H9 (cell line): Measurements from ENCODE around the gene GARIN5A. TPM values are rescaled to one million over a fixed set of nuclear protein-coding genes. Genes with fewer than 3 reads are reported as not detected.
A peak's percentile ranks its signal among the peaks of the same experiment; 100 is the strongest.

Source experiments
- DNase-seq: peaks from one replicate; pipeline ENCODE4 v3.0.0-alpha.2; 2017
- H2AFZ ChIP-seq: one replicate; pipeline ENCODE4 v1.6.1; 2013; ENCODE audit warnings: mild to moderate bottlenecking, low read length, control low read depth, moderate library complexity
- H2AK5ac ChIP-seq: 2 replicates; pipeline ENCODE4 v1.6.1; 2013; ENCODE audit warnings: low read length, control low read depth, mixed read lengths; ENCODE audit not compliant: insufficient read length
- H2BK120ac ChIP-seq: one replicate; pipeline ENCODE4 v1.6.1; 2013; ENCODE audit warnings: low read depth, mild to moderate bottlenecking, low read length, control low read depth, inconsistent platforms; ENCODE audit not compliant: poor library complexity, severe bottlenecking
- H2BK12ac ChIP-seq: 2 replicates; pipeline ENCODE4 v1.6.1; 2013; ENCODE audit warnings: low read length, control low read depth, mixed read lengths, low read depth; ENCODE audit not compliant: insufficient read length
- H2BK15ac ChIP-seq: 2 replicates; pipeline ENCODE4 v1.6.1; 2013; ENCODE audit warnings: low read depth, low read length, control low read depth
- H2BK20ac ChIP-seq: one replicate; pipeline ENCODE4 v1.6.1; 2013; ENCODE audit warnings: low read depth, mild to moderate bottlenecking, low read length, control low read depth, inconsistent platforms; ENCODE audit not compliant: poor library complexity, severe bottlenecking
- H2BK5ac ChIP-seq: 2 replicates; pipeline ENCODE4 v1.6.1; 2013; ENCODE audit warnings: low read length, control low read depth, mixed read lengths; ENCODE audit not compliant: insufficient read length
- H3K14ac ChIP-seq: 2 replicates; pipeline ENCODE4 v1.6.1; 2013; ENCODE audit warnings: low read length, control low read depth; ENCODE audit not compliant: insufficient read depth
- H3K18ac ChIP-seq: 2 replicates; pipeline ENCODE4 v1.6.1; 2013; ENCODE audit warnings: low read depth, mild to moderate bottlenecking, mixed read lengths, low read length, control low read depth; ENCODE audit not compliant: insufficient read length
- H3K23ac ChIP-seq: 2 replicates; pipeline ENCODE4 v1.6.1; 2013; ENCODE audit warnings: low read length, control low read depth, mixed read lengths, low read depth; ENCODE audit not compliant: insufficient read length
- H3K23me2 ChIP-seq: 2 replicates; pipeline ENCODE4 v1.6.1; 2013; ENCODE audit warnings: low read depth, mild to moderate bottlenecking, mixed read lengths, low read length, control low read depth; ENCODE audit not compliant: insufficient read length, poor library complexity, severe bottlenecking
- H3K27ac ChIP-seq: 2 replicates; pipeline ENCODE4 v1.5.1; 2013; ENCODE audit warnings: low read length, control low read depth, mixed read lengths, low read depth; ENCODE audit not compliant: insufficient read length
- H3K27me3 ChIP-seq: 2 replicates; pipeline ENCODE4 v1.6.1; 2013; ENCODE audit warnings: low read length, control low read depth, inconsistent platforms; ENCODE audit not compliant: insufficient read depth
- H3K4ac ChIP-seq: 2 replicates; pipeline ENCODE4 v1.6.1; 2013; ENCODE audit warnings: low read depth, mild to moderate bottlenecking, control low read depth, inconsistent platforms, low read length, moderate library complexity
- H3K4me1 ChIP-seq: 2 replicates; pipeline ENCODE4 v1.6.1; 2013; ENCODE audit warnings: low read length, control low read depth, inconsistent platforms; ENCODE audit not compliant: insufficient read depth
- H3K4me2 ChIP-seq: 2 replicates; pipeline ENCODE4 v1.6.1; 2013; ENCODE audit warnings: low read length, control low read depth, mixed read lengths; ENCODE audit not compliant: insufficient read length, insufficient read depth
- H3K56ac ChIP-seq: 2 replicates; pipeline ENCODE4 v1.6.1; 2013; ENCODE audit warnings: low read depth, mild to moderate bottlenecking, mixed read lengths, low read length, control low read depth; ENCODE audit not compliant: insufficient read length
- H3K79me1 ChIP-seq: 2 replicates; pipeline ENCODE4 v1.6.1; 2013; ENCODE audit warnings: low read depth, mild to moderate bottlenecking, moderate library complexity, low read length, control low read depth, inconsistent platforms; ENCODE audit not compliant: insufficient read depth, poor library complexity, severe bottlenecking
- H3K79me2 ChIP-seq: 2 replicates; pipeline ENCODE4 v1.6.1; 2013; ENCODE audit warnings: low read length, control low read depth, inconsistent platforms; ENCODE audit not compliant: insufficient read depth
- H3K9ac ChIP-seq: 2 replicates; pipeline ENCODE4 v1.6.1; 2013; ENCODE audit warnings: low read length, control low read depth, mixed read lengths; ENCODE audit not compliant: insufficient read length; ENCODE audit errors: extremely low read depth
- H3K9me3 ChIP-seq: one replicate; pipeline ENCODE4 v1.6.1; 2013; ENCODE audit warnings: low read depth, low read length, inconsistent platforms; ENCODE audit not compliant: control insufficient read depth
- H3T11ph ChIP-seq: one replicate; pipeline ENCODE4 v1.6.1; 2013; ENCODE audit warnings: mild to moderate bottlenecking, low read length, control low read depth, inconsistent platforms
- H4K20me1 ChIP-seq: one replicate; pipeline ENCODE4 v1.6.1; 2013; ENCODE audit not compliant: control insufficient read depth, insufficient read length, insufficient read depth
- H4K5ac ChIP-seq: 2 replicates; pipeline ENCODE4 v1.6.1; 2013; ENCODE audit warnings: low read depth, mild to moderate bottlenecking, mixed read lengths, low read length, control low read depth; ENCODE audit not compliant: insufficient read length
- H4K8ac ChIP-seq: replicated peaks from 2 replicates; pipeline ENCODE4 v1.6.1; 2013; ENCODE audit warnings: low read length, control low read depth, mixed read lengths, low read depth; ENCODE audit not compliant: insufficient read length
- H4K91ac ChIP-seq: 2 replicates; pipeline ENCODE4 v1.6.1; 2013; ENCODE audit warnings: low read depth, mild to moderate bottlenecking, moderate library complexity, mixed read lengths, low read length, control low read depth; ENCODE audit not compliant: insufficient read length
- H3K27ac Mint-ChIP-seq, 3 experiments: 2 replicates in 2 of 3; 3 replicates in 1 of 3; pipeline ENCODE4 v1.8.0; 2020 to 2021; ENCODE audit warnings: mixed read lengths in 3 of 3, mild to moderate bottlenecking in 1 of 3, moderate library complexity in 1 of 3
- H3K27me3 Mint-ChIP-seq: 2 replicates; pipeline ENCODE4 v1.8.0; 2021; ENCODE audit warnings: low read depth, mild to moderate bottlenecking, moderate library complexity, mixed read lengths
- H3K36me3 Mint-ChIP-seq, 3 experiments: 2 replicates in 2 of 3; 3 replicates in 1 of 3; pipeline ENCODE4 v1.8.0; 2020 to 2021; ENCODE audit warnings: low read depth in 3 of 3, mixed read lengths in 3 of 3; ENCODE audit not compliant: insufficient read depth in 1 of 3
- H3K4me1 Mint-ChIP-seq, 2 experiments: 2 replicates each; pipeline ENCODE4 v1.8.0; 2020; ENCODE audit warnings: mixed read lengths in 2 of 2
- H3K4me3 Mint-ChIP-seq, 2 experiments: 2 replicates in 1 of 2; 3 replicates in 1 of 2; pipeline ENCODE4 v1.8.0; 2020 to 2021; ENCODE audit warnings: mild to moderate bottlenecking in 2 of 2, mixed read lengths in 2 of 2, moderate library complexity in 1 of 2
- H3K9me3 Mint-ChIP-seq, 2 experiments: 2 replicates in 1 of 2; 3 replicates in 1 of 2; pipeline ENCODE4 v1.8.0; 2020; ENCODE audit warnings: mild to moderate bottlenecking in 2 of 2, mixed read lengths in 2 of 2, moderate library complexity in 1 of 2
- WGBS: extraction: QIAGEN DNeasy Blood & Tissue Kit; methylation state at CpG from one replicate; pipeline ENCODE4 v1.1.7; 2013; ENCODE audit warnings: missing lambda C conversion rate, low lambda C conversion rate, mixed read lengths; ENCODE audit not compliant: insufficient read length; ENCODE audit errors: extremely low coverage; 5-methylcytosine and 5-hydroxymethylcytosine counted together
- total RNA-seq: library from RNA; stranded (reverse); gene quantifications from 2 replicates; pipeline ENCODE4 v1.2.1, GENCODE V29; 2021
- TF ChIP-seq, protein P1 (sequence below): fragments of 200-600 bp; sonication (generic); conservative IDR thresholded peaks from 3 replicates; pipeline ENCODE4 v1.8.0; 2021; ENCODE audit warnings: antibody characterized with exemption, mild to moderate bottlenecking

GARIN5A gene
- total RNA-seq, 1 experiment from 2014 or later: 9.5 TPM

DNA sequence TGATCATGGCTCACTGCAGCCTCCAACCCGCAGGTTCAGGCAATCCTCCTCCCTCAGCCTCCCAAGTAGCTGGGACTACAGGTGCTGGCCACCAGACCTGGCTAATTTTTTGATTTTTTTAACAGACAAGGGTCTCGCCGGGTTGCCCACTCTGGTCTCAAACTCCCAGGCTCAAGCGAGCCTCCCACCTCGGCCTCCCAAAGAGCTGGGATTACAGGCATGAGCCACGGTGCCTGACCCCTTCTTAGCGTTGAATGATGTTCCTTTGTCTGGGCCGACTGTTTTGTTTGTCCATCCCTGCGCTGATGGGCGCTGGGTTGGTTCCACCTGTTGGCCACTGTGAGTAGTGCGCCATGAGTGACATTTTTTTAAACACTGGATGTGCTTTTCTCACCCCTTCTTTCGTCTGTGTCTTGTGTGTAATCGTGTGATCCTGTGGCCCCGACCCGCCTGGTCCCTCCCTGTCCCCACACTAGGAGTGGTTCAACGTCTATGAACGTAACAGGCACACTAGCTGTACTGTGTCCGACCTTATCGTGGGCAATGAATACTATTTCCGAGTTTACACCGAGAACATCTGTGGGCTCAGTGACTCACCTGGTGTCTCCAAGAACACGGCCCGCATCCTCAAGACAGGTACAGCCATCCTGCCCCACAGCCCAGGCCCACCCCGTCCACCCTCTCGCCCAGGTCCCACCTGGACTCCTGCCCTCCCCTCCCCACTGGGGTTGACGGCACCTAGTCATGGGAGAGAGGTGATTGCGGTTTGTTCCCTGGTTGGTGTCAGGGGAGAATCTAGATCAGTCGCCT, 15.4 kb downstream of the GARIN5A start:
- H2BK12ac ChIP-seq: no peak overlapping the region
- H3K36me3 Mint-ChIP-seq: no peaks in the 10 kb centered on the region; a peak in 1 of 7 replicates
- TF ChIP-seq, protein P1, sequence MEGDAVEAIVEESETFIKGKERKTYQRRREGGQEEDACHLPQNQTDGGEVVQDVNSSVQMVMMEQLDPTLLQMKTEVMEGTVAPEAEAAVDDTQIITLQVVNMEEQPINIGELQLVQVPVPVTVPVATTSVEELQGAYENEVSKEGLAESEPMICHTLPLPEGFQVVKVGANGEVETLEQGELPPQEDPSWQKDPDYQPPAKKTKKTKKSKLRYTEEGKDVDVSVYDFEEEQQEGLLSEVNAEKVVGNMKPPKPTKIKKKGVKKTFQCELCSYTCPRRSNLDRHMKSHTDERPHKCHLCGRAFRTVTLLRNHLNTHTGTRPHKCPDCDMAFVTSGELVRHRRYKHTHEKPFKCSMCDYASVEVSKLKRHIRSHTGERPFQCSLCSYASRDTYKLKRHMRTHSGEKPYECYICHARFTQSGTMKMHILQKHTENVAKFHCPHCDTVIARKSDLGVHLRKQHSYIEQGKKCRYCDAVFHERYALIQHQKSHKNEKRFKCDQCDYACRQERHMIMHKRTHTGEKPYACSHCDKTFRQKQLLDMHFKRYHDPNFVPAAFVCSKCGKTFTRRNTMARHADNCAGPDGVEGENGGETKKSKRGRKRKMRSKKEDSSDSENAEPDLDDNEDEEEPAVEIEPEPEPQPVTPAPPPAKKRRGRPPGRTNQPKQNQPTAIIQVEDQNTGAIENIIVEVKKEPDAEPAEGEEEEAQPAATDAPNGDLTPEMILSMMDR: peak; percentile 83
- H3K27me3 Mint-ChIP-seq: peaks cover 15% of the 10 kb centered on the region
- H2BK120ac ChIP-seq: no peak overlapping the region
- H2BK15ac ChIP-seq: no peak overlapping the region
- no peak overlapping the region for H4K5ac ChIP-seq
- H3K27ac ChIP-seq: no peak overlapping the region
- no peak overlapping the region for H4K8ac ChIP-seq
- peaks cover 8 to 12% of the 10 kb centered on the region in 2 experiments for H3K4me1 Mint-ChIP-seq
- no peaks in the 10 kb centered on the region for H3K79me2 ChIP-seq
- H2AK5ac ChIP-seq: no peak overlapping the region
- no CpG with 5 or more reads among the region's 28 CpGs for WGBS
- peak; percentile 81 for DNase-seq
- no peak overlapping the region for H3K56ac ChIP-seq
- H2BK5ac ChIP-seq: no peak overlapping the region
- no peak overlapping the region for H3K9ac ChIP-seq
- H3K79me1 ChIP-seq: no peaks in the 10 kb centered on the region
- H3K27ac Mint-ChIP-seq: no peak overlapping the region
- no peak overlapping the region for H4K91ac ChIP-seq
- no peaks in the 10 kb centered on the region for H3K27me3 ChIP-seq
- no peaks in the 10 kb centered on the region for H3K23me2 ChIP-seq
- H3K23ac ChIP-seq: no peak overlapping the region
- no peak overlapping the region for H3K18ac ChIP-seq
- H2AFZ ChIP-seq: no peak overlapping the region
- no peaks in the 10 kb centered on the region; a peak in 1 of 5 replicates for H3K9me3 Mint-ChIP-seq
- H3K14ac ChIP-seq: no peak overlapping the region
- H3K4me2 ChIP-seq: no peak overlapping the region
- no peaks in the 10 kb centered on the region for H3K9me3 ChIP-seq
- H3T11ph ChIP-seq: no peak overlapping the region
- no peaks in the 10 kb centered on the region for H4K20me1 ChIP-seq
- no peak overlapping the region for H3K4ac ChIP-seq
- H3K4me1 ChIP-seq: no peaks in the 10 kb centered on the region
- no peak overlapping the region for H3K4me3 Mint-ChIP-seq
- H2BK20ac ChIP-seq: no peak overlapping the region
